A549 (cell line): ENCODE data around the gene HOXA7. TPM values are rescaled to one million over a fixed set of nuclear protein-coding genes. Genes with fewer than 3 reads are reported as not detected.

ENCODE experiments used
- ATAC-seq, 2 experiments: fragments of 200-7000 bp in 1 of 2; fragments of >200 bp in 1 of 2; cut with Nextera tagmentation in 1 of 2; cut with Tn5 transposase in 1 of 2; 3 replicates each; pipeline versions ENCODE4 v1.8.0 to v1.9.1; 2018 to 2020; ENCODE audit warnings: mild to moderate bottlenecking in 1 of 2, moderate library complexity in 1 of 2
- CTCF ChIA-PET: fragments of 300-600 bp; sonication (Branson Sonifier 250); formaldehyde crosslinking; extraction: SDS; loops from one replicate; lab custom pipeline; 2021; ENCODE audit warnings: antibody characterized with exemption, inconsistent platforms; lab: Yijun Ruan, JAX
- POLR2A ChIA-PET: fragments of 350-600 bp; formaldehyde crosslinking; extraction: SDS; loops from one replicate; lab custom pipeline; 2021; ENCODE audit warnings: antibody characterized with exemption, inconsistent platforms; lab: Yijun Ruan, JAX
- DNase-seq, 2 experiments: peaks; one replicate each; pipeline versions ENCODE4 v3.0.0 to v3.0.0-alpha.2; 2011 to 2016; ENCODE audit warnings: low read depth in 1 of 2, low spot score in 1 of 2
- FAIRE-seq: peaks from 2 replicates; lab custom pipeline; 2011; peaks lifted over from hg19 to GRCh38; lab: Jason Lieb, UNC
- H3K27ac ChIP-seq, 2 experiments: fragments of >200 bp; sonication (Bioruptor Twin); formaldehyde crosslinking; 3 replicates each; pipeline ENCODE4 v1.5.1; 2016 to 2017
- H3K4me1 ChIP-seq: fragments of >200 bp; sonication (Bioruptor Twin); formaldehyde crosslinking; 3 replicates; pipeline ENCODE4 v1.6.1; 2016
- H3K4me2 ChIP-seq: fragments of >200 bp; sonication (Bioruptor Twin); formaldehyde crosslinking; 3 replicates; pipeline ENCODE4 v1.6.1; 2016
- H3K4me3 ChIP-seq: fragments of >200 bp; sonication (Bioruptor Twin); formaldehyde crosslinking; 3 replicates; pipeline ENCODE4 v1.5.1; 2016
- H3K9me3 ChIP-seq: fragments of >200 bp; sonication (Bioruptor Twin); formaldehyde crosslinking; 3 replicates; pipeline ENCODE4 v1.6.1; 2016
- ATOH8 ChIP-seq: fragments of 250-450 bp; sonication (Bioruptor Pico); IDR thresholded peaks from 2 replicates; pipeline ENCODE4 v1.5.0; 2020; ENCODE audit warnings: low read depth, mild to moderate bottlenecking, moderate library complexity
- BHLHE40 ChIP-seq: IDR thresholded peaks from 2 replicates; pipeline ENCODE4 v1.6.1; 2012; ENCODE audit warnings: low read depth, low read length, inconsistent platforms
- CHD4 ChIP-seq: fragments of 200-600 bp; sonication (generic); IDR thresholded peaks from 2 replicates; pipeline ENCODE4 v1.6.1; 2016; ENCODE audit warnings: antibody characterized with exemption, mild to moderate bottlenecking, borderline replicate concordance
- E2F6 ChIP-seq: IDR thresholded peaks from 2 replicates; pipeline ENCODE4 v1.6.1; 2012; ENCODE audit warnings: low read depth, borderline replicate concordance
- EHF ChIP-seq: fragments of 250-450 bp; sonication (Bioruptor Pico); IDR thresholded peaks from 2 replicates; pipeline ENCODE4 v1.5.0; 2020; ENCODE audit warnings: mild to moderate bottlenecking
- ESRRA ChIP-seq: fragments of 150-350 bp; IDR thresholded peaks from 2 replicates; pipeline ENCODE4 v1.6.1; 2014; ENCODE audit warnings: mild to moderate bottlenecking, low read length, borderline replicate concordance
- FOXS1 ChIP-seq: fragments of 250-450 bp; sonication (Bioruptor Pico); IDR thresholded peaks from 2 replicates; pipeline ENCODE4 v1.5.0; 2020; ENCODE audit warnings: mild to moderate bottlenecking, moderate library complexity
- JUN ChIP-seq, 2 experiments: fragments of >200 bp; sonication (Bioruptor Twin); formaldehyde crosslinking; IDR thresholded peaks; 2 replicates in 1 of 2; 3 replicates in 1 of 2; pipeline ENCODE4 v1.6.1; 2016 to 2017
- JUNB ChIP-seq: fragments of >200 bp; sonication (Bioruptor Twin); formaldehyde crosslinking; IDR thresholded peaks from 2 replicates; pipeline ENCODE4 v1.6.1; 2016
- MYC ChIP-seq: IDR thresholded peaks from 2 replicates; pipeline ENCODE4 v1.6.1; 2012; ENCODE audit warnings: mild to moderate bottlenecking, inconsistent platforms, low read length, improper control_type of control experiment, borderline replicate concordance
- NFE2L2 ChIP-seq: fragments of 150-350 bp; conservative IDR thresholded peaks from 2 replicates; pipeline ENCODE4 v1.6.1; 2014; ENCODE audit warnings: low read length
- NR3C1 ChIP-seq: fragments of >200 bp; sonication (Bioruptor Twin); formaldehyde crosslinking; IDR thresholded peaks from 3 replicates; pipeline ENCODE4 v1.6.1; 2017
- PHF8 ChIP-seq: fragments of 200-600 bp; sonication (generic); IDR thresholded peaks from 2 replicates; pipeline ENCODE4 v1.6.1; 2016; ENCODE audit warnings: low read depth, mild to moderate bottlenecking, antibody characterized with exemption, moderate library complexity, borderline replicate concordance
- POLR2AphosphoS2 ChIP-seq: conservative IDR thresholded peaks from 2 replicates; pipeline ENCODE4 v1.6.1; 2012; ENCODE audit warnings: low read length, improper control_type of control experiment, inconsistent platforms
- RCOR1 ChIP-seq: fragments of 150-350 bp; IDR thresholded peaks from 2 replicates; pipeline ENCODE4 v1.6.1; 2014; ENCODE audit warnings: antibody characterized with exemption, low read length, low read depth
- REST ChIP-seq: fragments of 200-600 bp; sonication (generic); IDR thresholded peaks from 2 replicates; pipeline ENCODE4 v1.6.1; 2016; ENCODE audit warnings: antibody characterized with exemption, mild to moderate bottlenecking, moderate library complexity
- USF2 ChIP-seq: fragments of 450-650 bp; IDR thresholded peaks from 2 replicates; pipeline ENCODE4 v1.6.1; 2014; ENCODE audit warnings: antibody characterized with exemption
- ZFP36 ChIP-seq: fragments of 450-650 bp; IDR thresholded peaks from 2 replicates; pipeline ENCODE4 v1.6.1; 2014; ENCODE audit warnings: borderline replicate concordance; ENCODE audit not compliant: partially characterized antibody
- WGBS: methylation state at CpG from one replicate; pipeline ENCODE4 v1.1.6; 2017; ENCODE audit errors: missing lambda C conversion rate; 5-methylcytosine and 5-hydroxymethylcytosine counted together
- polyA plus RNA-seq, 4 experiments: library from polyadenylated mRNA; depleted of rRNA in 3 of 4; stranded (reverse); fragments of >200 nt; fragmentation: RNase III in 1 of 4; extraction: RNeasy Plus Mini Kit Qiagen cat#74134 plus additional on column Dnase treatment in 1 of 4; gene quantifications; 2 replicates in 3 of 4; 3 replicates in 1 of 4; pipeline ENCODE4 v1.2.3, GENCODE V29; 2011 to 2017

HOXA7 gene
- polyA plus RNA-seq, 2 of the 4 experiments (the other 2 are of a cell fraction), result 4.1 to 4.8 TPM

- DNase-seq, result peak in 1 of 2 experiments; percentile 59
- ATAC-seq, result peak in 1 of 2 experiments; percentile 5; a peak in 2 of 6 replicates
- Histone ChIP-seq H3K27ac (peak overlapping the region; percentile 83 to 90), H3K4me1 (peaks cover 51% of the 10 kb centered on the region), H3K4me3 (peak overlapping the region; percentile 44), H3K4me2 (peak overlapping the region; percentile 88), H3K9me3 (no peaks in the 10 kb centered on the region)
- TF ChIP-seq ESRRA, result no peak
- 0 out of 2 replicates have a peak, but pooled peaks have one; percentile 5 for TF ChIP-seq USF2
- 74% methylated on average over 19 of the region's 19 CpGs for WGBS
- no peak for FAIRE-seq
- POLR2A ChIA-PET, result interaction anchor here (1.3 kb wide), 1 partner anchor 13 kb away, joined by 3 read pairs; no protein-coding TSS in a partner anchor
- CTCF ChIA-PET, result interaction anchor here (1.2 to 3.6 kb wide), 6 partner anchors 10 to 264 kb away, joined by 3 to 18 read pairs (median 4); no protein-coding TSS in a partner anchor
Measured at GRCh38 chr7:27117887-27118491, 38.5 kb downstream of the HOXA7 start.

GRCh38 chr7:27116962-27117886, 39.3 kb downstream of the HOXA7 start:
- no peak for TF ChIP-seq ATOH8
- no peak for TF ChIP-seq RCOR1
- TF ChIP-seq MYC, result no peak
- no peak for TF ChIP-seq BHLHE40
- no peak for TF ChIP-seq NR3C1
- no peak for TF ChIP-seq FOXS1 (CRISPR knock-in tag)
- TF ChIP-seq CHD4, result no peak
- TF ChIP-seq ESRRA, result no peak
- TF ChIP-seq ZFP36, result no peak
- no peak for TF ChIP-seq REST
- TF ChIP-seq PHF8, result no peak
- TF ChIP-seq NFE2L2, result no peak
- no peak for TF ChIP-seq POLR2AphosphoS2
- no peak for TF ChIP-seq EHF (CRISPR knock-in tag)
- TF ChIP-seq JUN (IDR thresholded peaks at IDR 0.05), result no peak; a peak in 1 of 5 replicates
- TF ChIP-seq E2F6, result no peak
- TF ChIP-seq JUNB, result no peak
- ChIA-PET CTCF (interaction anchor here (1.2 to 3.6 kb wide), 8 partner anchors 11 to 263 kb away, joined by 3 to 18 read pairs (median 4); no protein-coding TSS in a partner anchor), POLR2A (interaction anchor here (0.8 to 5.1 kb wide), 4 partner anchors 14 to 254 kb away, joined by 3 to 34 read pairs (median 6); partner anchors contain the start of gene SKAP2)
- Histone ChIP-seq H3K4me3 (peak overlapping the region; percentile 44), H3K9me3 (no peaks in the 10 kb centered on the region), H3K4me2 (peak overlapping the region; percentile 88), H3K4me1 (peaks cover 51% of the 10 kb centered on the region), H3K27ac (peak overlapping the region; percentile 83 to 90)
- 47% methylated on average over 10 of the region's 12 CpGs for WGBS
- ATAC-seq (no peak), DNase-seq (no peak), FAIRE-seq (no peak)
